Activated CD4-positive, alpha-beta T cell treated with anti-CD3 and anti-CD28 coated beads, Interleukin-10, Interleukin-2, amounts not matched to agents 100 ng/mL and 50 ng/mL, durations not matched to agents 16 hours and 8 hours (primary cell): ENCODE measurements around the gene EEA1.

ENCODE experiments used
- DNase-seq: peaks from one replicate; pipeline ENCODE4 v3.0.0-alpha.2; 2020

The EEA1 gene

DNA sequence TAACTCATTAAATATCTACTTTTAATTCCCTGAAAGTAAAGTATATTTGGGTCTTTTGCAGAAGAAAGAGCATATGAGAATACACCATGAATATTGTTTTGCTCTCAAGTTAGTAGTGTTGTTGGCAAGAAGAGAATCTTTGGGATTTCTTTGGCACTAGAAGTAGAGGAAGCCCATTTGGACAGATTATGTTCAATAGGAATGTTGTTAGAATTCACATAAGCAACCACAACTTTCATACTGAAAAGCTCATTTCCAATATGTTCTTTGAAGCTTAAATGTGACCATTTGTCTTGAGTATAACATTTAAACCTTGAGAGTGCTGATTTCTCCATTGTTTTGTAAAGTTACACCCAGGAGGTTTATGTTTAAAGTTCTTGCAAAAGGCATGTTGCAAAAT lies 188.7 kb downstream of the EEA1 start:
- DNase-seq = no peak

DNA sequence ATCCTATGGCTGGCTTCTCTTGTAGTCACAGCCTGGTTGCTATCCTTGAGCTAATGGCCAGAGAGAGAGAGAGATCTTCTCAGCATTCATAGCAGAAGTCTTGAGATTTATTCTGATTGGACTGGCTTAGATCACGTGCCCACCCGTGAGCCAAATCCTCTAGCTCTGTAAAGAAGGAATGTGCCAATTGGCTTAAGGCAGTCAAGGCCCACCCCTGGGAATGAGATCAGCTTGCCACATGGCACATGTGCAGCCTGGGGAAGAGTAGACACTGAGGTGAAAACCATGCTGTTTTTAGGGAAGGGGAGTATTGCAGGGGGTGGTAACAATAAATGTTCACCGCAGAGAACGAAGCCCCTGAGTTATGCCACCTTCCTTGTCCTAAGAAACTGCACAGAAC lies 190.0 kb downstream of the EEA1 start:
- no peak for DNase-seq

GRCh38 chr12:92737855-92738850 lies 190.9 kb downstream of the EEA1 start:
- no peak for DNase-seq

- DNase-seq = no peak
Measured at GRCh38 chr12:92736605-92737004, 192.5 kb downstream of the EEA1 start.

DNA sequence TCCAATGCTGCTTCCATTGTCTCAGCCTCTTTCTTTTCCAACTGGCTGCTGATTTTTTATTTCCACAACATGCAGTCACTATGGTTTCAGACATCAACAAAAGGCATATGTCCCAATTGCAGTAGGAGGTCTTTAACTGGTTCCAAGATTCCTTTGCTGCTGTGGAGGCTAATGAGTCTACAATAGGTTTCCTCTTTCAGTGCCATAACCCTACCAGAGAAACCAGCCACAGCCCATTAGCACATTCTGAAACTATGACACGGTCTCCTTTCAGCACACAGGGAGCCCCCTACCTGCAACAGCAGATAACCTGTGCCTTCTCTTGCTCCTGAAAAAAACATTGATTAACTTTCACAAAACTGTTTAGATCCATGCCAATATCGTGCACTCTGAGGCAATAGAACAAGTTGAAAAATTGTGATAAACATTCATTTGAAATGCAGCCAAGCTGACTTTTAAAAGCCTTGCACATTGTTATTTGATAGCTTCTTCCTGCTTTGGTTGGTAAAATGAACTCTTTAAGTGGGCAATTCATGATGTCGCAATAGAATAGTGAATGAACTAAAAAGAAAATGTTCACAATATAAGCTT lies 193.9 kb downstream of the EEA1 start:
- DNase-seq = no peak

DNA sequence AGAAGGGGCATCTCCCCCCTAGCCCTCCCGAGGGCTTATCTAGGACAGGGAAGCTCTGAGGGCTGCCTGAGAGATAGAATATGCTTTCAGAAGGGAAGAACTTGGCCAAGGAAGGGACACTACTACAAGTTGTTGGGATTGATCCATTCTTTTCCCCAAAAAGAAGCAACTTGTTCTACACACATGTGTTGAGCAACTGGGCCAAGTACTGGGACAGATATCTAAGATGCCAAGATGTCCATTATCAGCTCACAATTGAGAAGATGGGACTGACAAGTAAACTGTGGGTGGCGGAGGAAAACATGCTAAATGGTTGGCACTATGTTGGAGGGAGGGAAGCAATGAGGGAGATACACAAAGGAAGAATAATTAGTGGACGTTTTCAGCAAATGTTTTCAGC lies 195.4 kb downstream of the EEA1 start:
- no peak for DNase-seq

DNA sequence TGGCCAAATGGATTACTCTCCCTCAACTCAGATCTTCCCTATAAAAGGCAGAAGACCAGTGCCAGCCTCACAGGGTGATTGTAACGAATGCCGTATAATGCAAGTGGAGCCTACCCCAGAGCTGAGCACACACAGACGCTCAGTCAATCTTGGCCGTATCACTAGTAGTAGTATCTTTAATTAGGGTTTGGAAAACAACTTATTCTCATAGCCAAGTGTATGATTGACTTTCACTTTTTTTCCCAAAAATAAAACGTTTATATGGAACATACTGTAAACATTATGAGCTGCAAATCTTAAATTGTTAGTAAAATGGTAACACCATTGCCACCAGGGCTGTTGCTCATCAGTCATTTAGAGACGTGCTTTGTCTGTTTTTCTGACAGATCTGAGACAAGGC lies 195.9 kb downstream of the EEA1 start:
- DNase-seq = no peak

- no peak for DNase-seq
Measured at GRCh38 chr12:92732716-92733115, 196.4 kb downstream of the EEA1 start.

DNA sequence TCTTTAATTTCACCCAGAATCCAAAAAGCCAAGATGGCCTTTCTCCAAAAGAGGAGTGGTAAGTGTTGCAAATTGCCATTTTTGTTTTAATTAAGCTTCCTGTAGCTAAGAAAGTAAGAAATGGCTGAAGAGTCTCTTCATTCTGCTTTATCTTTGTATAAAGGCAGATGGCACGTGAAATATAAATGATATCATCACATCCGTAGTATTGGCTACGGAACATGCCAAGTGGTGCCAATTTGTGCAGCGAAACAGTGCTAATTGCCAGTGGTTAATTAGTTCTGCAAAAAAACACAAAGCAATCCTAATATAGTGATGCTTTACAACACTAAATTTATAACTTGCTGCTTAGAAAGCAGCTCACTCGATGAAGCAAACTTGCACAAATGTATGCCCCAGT lies 196.9 kb downstream of the EEA1 start:
- no peak for DNase-seq

- DNase-seq = no peak
Measured at GRCh38 chr12:92730758-92731157, 198.3 kb downstream of the EEA1 start.

DNA sequence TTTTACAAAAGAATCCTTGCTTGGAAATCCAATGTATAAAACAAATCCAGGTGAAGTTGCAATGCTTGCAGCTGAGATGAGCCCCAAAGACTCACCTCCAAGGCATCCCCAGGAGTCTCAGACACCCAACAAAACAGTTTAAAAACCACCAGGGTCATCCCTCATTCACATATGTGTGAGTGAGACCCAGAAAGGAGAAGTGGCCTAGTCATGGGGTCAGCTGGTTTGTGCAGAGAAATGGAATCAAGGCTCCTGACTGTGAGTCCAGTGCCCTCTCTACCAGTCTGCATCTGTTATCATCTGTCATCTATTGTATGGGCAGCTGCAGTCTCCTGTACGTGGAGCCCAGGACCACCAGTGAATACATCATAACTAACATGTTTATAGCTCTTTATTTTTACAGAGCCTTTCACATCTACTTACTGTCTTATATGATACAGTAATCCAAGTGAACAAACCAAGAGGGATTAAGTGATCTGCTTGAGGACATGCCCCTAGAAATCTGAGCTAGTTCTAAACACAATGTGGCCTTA lies 199.3 kb downstream of the EEA1 start:
- DNase-seq = no peak

- peak; percentile 31 for DNase-seq
Measured at GRCh38 chr12:92726850-92727249, 202.2 kb downstream of the EEA1 start.

DNA sequence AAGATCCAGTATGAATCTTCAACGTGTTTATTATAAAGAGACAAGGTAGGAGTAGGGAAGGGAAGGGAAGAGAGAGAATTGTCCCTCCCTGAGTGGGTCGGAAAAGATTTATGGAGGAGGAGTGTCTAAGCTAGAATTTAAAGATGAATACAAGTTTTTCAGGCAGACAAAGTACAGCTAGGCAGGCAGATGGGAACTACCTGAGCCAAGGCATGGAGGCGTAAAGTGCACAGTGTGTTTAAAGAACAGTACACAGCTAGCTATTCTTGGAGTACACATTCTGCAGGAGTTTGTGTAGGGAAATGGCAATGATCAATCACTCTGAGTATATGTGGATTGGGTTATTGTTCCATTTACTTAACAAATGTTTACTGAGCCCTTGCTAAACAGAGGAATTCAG lies 206.2 kb downstream of the EEA1 start:
- DNase-seq = no peak

GRCh38 chr12:92721656-92722055 lies 207.4 kb downstream of the EEA1 start:
- DNase-seq = no peak

- no peak for DNase-seq
Measured at GRCh38 chr12:92721130-92721529, 208.0 kb downstream of the EEA1 start.
